Measurements from ENCODE around the gene RARB. TPM values are rescaled to one million over a fixed set of nuclear protein-coding genes. Genes with fewer than 3 reads are reported as not detected.
A peak's percentile ranks its signal among the peaks of the same experiment; 100 is the strongest.

Gene RARB
- total RNA-seq, 4 donors from 2014 or later, result 13.1 to 45.8 (median 25.3) TPM

GRCh38 chr3:25448750-25449692 is 21.0 kb downstream of the RARB start:
- no peaks in the 10 kb centered on the region for H3K27me3 ChIP-seq
- no peak overlapping the region for H3K4me3 ChIP-seq
- 6 to 38% methylated on average over 3 to 4 of the region's 11 CpGs for WGBS, 2 donors (ENCODE audit: low coverage in 1 of 2)
- peaks cover 7 to 84% (median 9%) of the 10 kb centered on the region in 3 donors for H3K4me1 ChIP-seq
- no peaks in the 10 kb centered on the region for H3K36me3 ChIP-seq
- TF ChIP-seq POLR2A (IDR thresholded peaks at IDR 0.05) (no peak), POLR2AphosphoS5 (IDR thresholded peaks at IDR 0.05) (peak; percentile 24)
- peak; percentile 86 for ATAC-seq
- H3K9me3 ChIP-seq, result no peaks in the 10 kb centered on the region
- peak overlapping the region; percentile 45 to 79 (median 72) for H3K27ac ChIP-seq

- no peaks in the 10 kb centered on the region for H3K36me3 ChIP-seq
- ATAC-seq, result no peak
- TF ChIP-seq POLR2AphosphoS5 (IDR thresholded peaks at IDR 0.05), result no peak
- TF ChIP-seq EP300 (IDR thresholded peaks at IDR 0.05), result no peak
- TF ChIP-seq POLR2A (IDR thresholded peaks at IDR 0.05), result no peak
- TF ChIP-seq CTCF (IDR thresholded peaks at IDR 0.05), result no peak
- H3K27me3 ChIP-seq, result no peaks in the 10 kb centered on the region
- no peak overlapping the region for H3K4me3 ChIP-seq
- peaks cover 16 to 84% (median 17%) of the 10 kb centered on the region in 3 donors for H3K4me1 ChIP-seq
- H3K27ac ChIP-seq, result peak overlapping the region; percentile 45 to 79 (median 72)
- WGBS, 2 donors (ENCODE audit: low coverage in 1 of 2), result 91 to 95% methylated on average over 5 to 8 of the region's 8 CpGs
- H3K9me3 ChIP-seq, result no peaks in the 10 kb centered on the region
These were observed 21.8 kb downstream of the RARB start for GRCh38 chr3:25449857-25450256.

- Histone ChIP-seq H3K27me3 (no peaks in the 10 kb centered on the region), H3K4me3 (no peak overlapping the region), H3K36me3 (no peaks in the 10 kb centered on the region), H3K4me1 (peaks cover 23 to 91% (median 24%) of the 10 kb centered on the region in 3 donors), H3K9me3 (no peaks in the 10 kb centered on the region), H3K27ac (peak overlapping the region; percentile 57 to 82 (median 70))
- TF ChIP-seq EP300 (IDR thresholded peaks at IDR 0.05) (no peak), POLR2A (IDR thresholded peaks at IDR 0.05) (no peak), POLR2AphosphoS5 (IDR thresholded peaks at IDR 0.05) (no peak), CTCF (IDR thresholded peaks at IDR 0.05) (no peak)
- no peak for ATAC-seq
- 32 to 67% methylated on average over 5 of the region's 5 CpGs for WGBS, 2 donors (ENCODE audit: low coverage in 1 of 2)
These were observed 24.1 kb downstream of the RARB start for GRCh38 chr3:25452192-25452591.

GRCh38 chr3:25452740-25453139 is 24.7 kb downstream of the RARB start:
- no peak for ATAC-seq
- H3K27ac ChIP-seq, result peak overlapping the region; percentile 57 to 82 (median 70)
- H3K27me3 ChIP-seq, result no peaks in the 10 kb centered on the region
- no peak for TF ChIP-seq POLR2A (IDR thresholded peaks at IDR 0.05)
- no peak for TF ChIP-seq POLR2AphosphoS5 (IDR thresholded peaks at IDR 0.05)
- TF ChIP-seq CTCF (IDR thresholded peaks at IDR 0.05), result no peak
- no peak for TF ChIP-seq EP300 (IDR thresholded peaks at IDR 0.05)
- peaks cover 24 to 91% (median 27%) of the 10 kb centered on the region in 3 donors for H3K4me1 ChIP-seq
- no peak overlapping the region for H3K4me3 ChIP-seq
- 34 to 37% methylated on average over 2 of the region's 2 CpGs for WGBS, 2 donors (ENCODE audit: low coverage in 1 of 2)
- no peaks in the 10 kb centered on the region for H3K9me3 ChIP-seq
- H3K36me3 ChIP-seq, result no peaks in the 10 kb centered on the region

- H3K36me3 ChIP-seq, result no peaks in the 10 kb centered on the region
- H3K9me3 ChIP-seq, result no peaks in the 10 kb centered on the region
- TF ChIP-seq POLR2AphosphoS5 (IDR thresholded peaks at IDR 0.05) (no peak), CTCF (IDR thresholded peaks at IDR 0.05) (no peak), EP300 (IDR thresholded peaks at IDR 0.05) (no peak)
- H3K4me3 ChIP-seq, result peak overlapping the region in 1 of 2 donors; percentile 0
- peaks cover 24 to 91% (median 35%) of the 10 kb centered on the region in 3 donors for H3K4me1 ChIP-seq
- no peaks in the 10 kb centered on the region for H3K27me3 ChIP-seq
- H3K27ac ChIP-seq, result peak overlapping the region; percentile 70 to 88 (median 80)
- ATAC-seq, result no peak
- 6 to 30% methylated on average over 6 of the region's 6 CpGs for WGBS, 2 donors (ENCODE audit: low coverage in 1 of 2)
These were observed 25.5 kb downstream of the RARB start for GRCh38 chr3:25453619-25454004.
